ENCODE data around the gene FGF23.

DNA sequence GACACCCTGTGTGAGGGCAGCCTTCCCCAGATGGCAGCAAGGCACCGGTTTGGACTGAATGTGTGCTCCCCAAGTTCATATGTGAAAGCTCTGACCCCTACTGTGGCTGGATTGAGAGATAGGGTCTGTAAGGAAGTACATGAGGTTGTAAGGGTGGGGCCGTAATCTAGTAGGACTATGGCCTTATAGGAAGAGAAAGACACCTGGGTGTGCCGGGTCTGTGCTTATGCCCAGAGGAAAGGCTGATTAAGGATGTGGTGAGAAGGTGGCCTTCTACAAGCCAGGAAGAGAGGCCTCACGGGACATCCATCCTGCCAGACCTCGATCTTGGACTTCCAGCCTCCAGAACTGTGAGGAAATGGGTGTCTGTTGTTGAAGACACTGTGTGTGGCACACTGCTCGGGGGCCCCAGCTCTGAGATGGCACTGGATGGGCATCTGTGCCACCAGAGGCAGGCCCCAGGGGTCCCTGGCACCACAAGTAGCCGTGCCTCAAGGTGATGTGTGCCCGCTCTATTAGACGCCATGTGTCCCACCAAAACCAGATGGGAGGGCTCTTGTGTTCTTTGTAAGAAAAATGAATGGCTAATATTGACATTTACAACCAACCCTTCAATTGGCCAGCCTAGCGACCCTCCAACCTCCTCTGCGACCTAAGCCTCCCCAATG, 44.1 kb upstream of the FGF23 start:
- no peak for TF ChIP-seq POLR2A (IDR thresholded peaks at IDR 0.05; ENCODE audit: low read depth, low read length)
- TF ChIP-seq, protein P1, sequence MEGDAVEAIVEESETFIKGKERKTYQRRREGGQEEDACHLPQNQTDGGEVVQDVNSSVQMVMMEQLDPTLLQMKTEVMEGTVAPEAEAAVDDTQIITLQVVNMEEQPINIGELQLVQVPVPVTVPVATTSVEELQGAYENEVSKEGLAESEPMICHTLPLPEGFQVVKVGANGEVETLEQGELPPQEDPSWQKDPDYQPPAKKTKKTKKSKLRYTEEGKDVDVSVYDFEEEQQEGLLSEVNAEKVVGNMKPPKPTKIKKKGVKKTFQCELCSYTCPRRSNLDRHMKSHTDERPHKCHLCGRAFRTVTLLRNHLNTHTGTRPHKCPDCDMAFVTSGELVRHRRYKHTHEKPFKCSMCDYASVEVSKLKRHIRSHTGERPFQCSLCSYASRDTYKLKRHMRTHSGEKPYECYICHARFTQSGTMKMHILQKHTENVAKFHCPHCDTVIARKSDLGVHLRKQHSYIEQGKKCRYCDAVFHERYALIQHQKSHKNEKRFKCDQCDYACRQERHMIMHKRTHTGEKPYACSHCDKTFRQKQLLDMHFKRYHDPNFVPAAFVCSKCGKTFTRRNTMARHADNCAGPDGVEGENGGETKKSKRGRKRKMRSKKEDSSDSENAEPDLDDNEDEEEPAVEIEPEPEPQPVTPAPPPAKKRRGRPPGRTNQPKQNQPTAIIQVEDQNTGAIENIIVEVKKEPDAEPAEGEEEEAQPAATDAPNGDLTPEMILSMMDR (conservative IDR thresholded peaks at IDR 0.05; ENCODE audit: low read depth, low read length), result no peak

Data from IMR-90 (cell line).